Right atrium auricular region (tissue), 2 donors: Measurements from ENCODE around the gene LSR. TPM values are rescaled to one million over a fixed set of nuclear protein-coding genes. Genes with fewer than 3 reads are reported as not detected.

Experiments
- DNase-seq: peaks from one replicate; pipeline ENCODE4 v3.0.0-alpha.2; 2019; ENCODE audit warnings: low spot score
- H3K27ac ChIP-seq, 2 donors: fragments of 200-600 bp; sonication (generic); 1 replicate in 1 of 2; 2 replicates in 1 of 2; pipeline ENCODE4 v1.5.1; 2016 to 2019
- H3K27me3 ChIP-seq, 2 donors: fragments of 200-600 bp; sonication (generic); one replicate each; pipeline versions ENCODE4 v1.5.1 to v1.6.0; 2017 to 2019
- H3K36me3 ChIP-seq: fragments of 200-600 bp; sonication (generic); one replicate; pipeline ENCODE4 v1.5.1; 2016
- H3K4me1 ChIP-seq, 2 donors: fragments of 200-600 bp; sonication (generic); one replicate each; pipeline versions ENCODE4 v1.5.1 to v1.6.0; 2017 to 2019
- H3K4me3 ChIP-seq, 2 donors: fragments of 200-600 bp; sonication (generic); 1 replicate in 1 of 2; 2 replicates in 1 of 2; pipeline ENCODE4 v1.5.1; 2017 to 2019; ENCODE audit warnings: mild to moderate bottlenecking in 1 of 2, moderate library complexity in 1 of 2
- H3K9me3 ChIP-seq, 2 donors: fragments of 200-600 bp; sonication (generic); one replicate each; pipeline ENCODE4 v1.5.1; 2019
- CTCF ChIP-seq, 2 donors: fragments of 200-600 bp; sonication (generic); IDR thresholded peaks; one replicate each; pipeline ENCODE4 v1.5.1; 2019; ENCODE audit warnings: antibody characterized with exemption in 2 of 2
- total RNA-seq, 2 donors: library from RNA; depleted of rRNA; stranded (reverse); fragments of >200 nt; gene quantifications; one replicate each; pipeline ENCODE4 v1.1.0, GENCODE V29; 2016

LSR gene
- total RNA-seq, 2 donors from 2014 or later = 7.6 to 20.1 TPM

GRCh38 chr19:35305181-35305580 is 56.4 kb downstream of the LSR start:
- H3K27me3 ChIP-seq = no peaks in the 10 kb centered on the region
- no peak for TF ChIP-seq CTCF (IDR thresholded peaks at IDR 0.05)
- no peak for DNase-seq

GRCh38 chr19:35306473-35307246 is 57.9 kb downstream of the LSR start:
- Histone ChIP-seq H3K4me1 (peaks cover 0 to 7% of the 10 kb centered on the region in 2 donors), H3K36me3 (no peaks in the 10 kb centered on the region), H3K27me3 (no peaks in the 10 kb centered on the region), H3K27ac (no peak overlapping the region), H3K9me3 (no peaks in the 10 kb centered on the region), H3K4me3 (no peak overlapping the region)
- no peak for DNase-seq
- no peak for TF ChIP-seq CTCF (IDR thresholded peaks at IDR 0.05)

More at GRCh38 chr19:35305181-35305580, 56.4 kb downstream of the LSR start:
- H3K36me3 ChIP-seq = no peaks in the 10 kb centered on the region
- H3K27ac ChIP-seq = no peak overlapping the region
- H3K4me3 ChIP-seq = no peak overlapping the region
- peaks cover 0 to 7% of the 10 kb centered on the region in 2 donors for H3K4me1 ChIP-seq
- no peaks in the 10 kb centered on the region for H3K9me3 ChIP-seq

GRCh38 chr19:35307931-35308330 is 59.1 kb downstream of the LSR start:
- H3K4me3 ChIP-seq = no peak overlapping the region
- H3K27me3 ChIP-seq = no peaks in the 10 kb centered on the region
- no peaks in the 10 kb centered on the region for H3K36me3 ChIP-seq
- no peak for TF ChIP-seq CTCF (IDR thresholded peaks at IDR 0.05)
- H3K4me1 ChIP-seq = peaks cover 0 to 7% of the 10 kb centered on the region in 2 donors
- H3K27ac ChIP-seq = no peak overlapping the region
- no peaks in the 10 kb centered on the region for H3K9me3 ChIP-seq
- no peak for DNase-seq

GRCh38 chr19:35308910-35309309 is 60.1 kb downstream of the LSR start:
- Histone ChIP-seq H3K27me3 (no peaks in the 10 kb centered on the region), H3K36me3 (no peaks in the 10 kb centered on the region), H3K4me1 (peaks cover 0 to 7% of the 10 kb centered on the region in 2 donors), H3K9me3 (no peaks in the 10 kb centered on the region), H3K27ac (no peak overlapping the region), H3K4me3 (no peak overlapping the region)
- no peak for TF ChIP-seq CTCF (IDR thresholded peaks at IDR 0.05)
- DNase-seq = no peak

GRCh38 chr19:35309481-35310279 is 60.9 kb downstream of the LSR start:
- no peak for DNase-seq
- no peak for TF ChIP-seq CTCF (IDR thresholded peaks at IDR 0.05)
- H3K36me3 ChIP-seq = no peaks in the 10 kb centered on the region
- no peaks in the 10 kb centered on the region for H3K9me3 ChIP-seq
- no peak overlapping the region for H3K4me3 ChIP-seq
- peaks cover 0 to 7% of the 10 kb centered on the region in 2 donors for H3K4me1 ChIP-seq
- no peak overlapping the region for H3K27ac ChIP-seq
- no peaks in the 10 kb centered on the region for H3K27me3 ChIP-seq
